HG02981 (cell line): ENCODE results near the gene MYT1.
"Not testable (repeated sequence)": the region's sequence is repeated elsewhere in the genome, so short reads cannot be mapped to it uniquely, and the experiment has no call there.

Experiments
- ATAC-seq: cut with Tn5 transposase; IDR thresholded peaks from one replicate; pipeline ENCODE4 v1.9.1; 2021; ENCODE audit warnings: mild to moderate bottlenecking, moderate library complexity; ENCODE audit not compliant: unreplicated experiment

MYT1 gene

GRCh38 chr20:64258071-64258823 lies 94.0 kb downstream of the MYT1 start:
- no peak for ATAC-seq

GRCh38 chr20:64260239-64260638 lies 96.0 kb downstream of the MYT1 start:
- no peak for ATAC-seq

- ATAC-seq, result no peak
These were observed 96.9 kb downstream of the MYT1 start for GRCh38 chr20:64261138-64261537.

DNA sequence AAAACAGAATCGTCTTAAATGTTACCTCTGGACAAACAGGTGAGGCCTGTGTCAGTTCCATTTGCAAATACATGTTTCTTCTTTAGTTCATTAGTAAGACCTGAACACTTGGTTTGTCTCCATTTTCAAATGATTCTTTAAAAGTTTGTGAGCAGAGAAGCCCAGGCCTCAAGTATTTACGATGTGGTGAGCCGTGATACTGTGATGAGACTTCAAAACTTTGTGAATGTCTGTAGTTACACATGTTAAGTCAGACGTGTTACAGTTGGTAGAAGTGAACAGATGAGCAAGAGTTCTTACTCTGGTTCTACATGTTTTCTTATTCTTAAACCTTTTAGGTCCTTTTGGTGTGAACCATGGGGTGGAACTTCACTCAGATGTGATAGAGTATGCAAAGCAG lies 99.8 kb downstream of the MYT1 start:
- no peak for ATAC-seq

GRCh38 chr20:64265201-64265600 lies 100.9 kb downstream of the MYT1 start:
- no peak for ATAC-seq

DNA sequence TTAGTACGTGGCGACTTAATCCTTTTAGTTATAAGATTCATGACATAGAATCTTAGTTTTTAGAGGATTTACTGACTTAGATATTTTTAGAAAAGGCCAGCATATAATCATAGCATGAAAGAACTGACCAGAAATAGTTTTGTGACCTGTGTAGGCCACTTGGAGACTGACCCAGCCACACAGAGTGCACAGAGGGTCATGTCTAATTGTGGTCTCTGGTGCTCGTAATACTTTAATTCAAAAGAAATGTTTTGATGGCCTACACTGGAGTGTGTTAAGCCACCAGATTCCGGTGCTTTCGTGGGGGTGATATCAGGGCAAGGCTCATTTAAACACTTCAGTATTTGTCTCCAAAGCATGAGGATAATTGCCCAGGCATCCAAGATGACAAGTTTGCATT lies 102.7 kb downstream of the MYT1 start:
- ATAC-seq, result no peak

- ATAC-seq, result no peak
These were observed 103.9 kb downstream of the MYT1 start for GRCh38 chr20:64268174-64268573.

DNA sequence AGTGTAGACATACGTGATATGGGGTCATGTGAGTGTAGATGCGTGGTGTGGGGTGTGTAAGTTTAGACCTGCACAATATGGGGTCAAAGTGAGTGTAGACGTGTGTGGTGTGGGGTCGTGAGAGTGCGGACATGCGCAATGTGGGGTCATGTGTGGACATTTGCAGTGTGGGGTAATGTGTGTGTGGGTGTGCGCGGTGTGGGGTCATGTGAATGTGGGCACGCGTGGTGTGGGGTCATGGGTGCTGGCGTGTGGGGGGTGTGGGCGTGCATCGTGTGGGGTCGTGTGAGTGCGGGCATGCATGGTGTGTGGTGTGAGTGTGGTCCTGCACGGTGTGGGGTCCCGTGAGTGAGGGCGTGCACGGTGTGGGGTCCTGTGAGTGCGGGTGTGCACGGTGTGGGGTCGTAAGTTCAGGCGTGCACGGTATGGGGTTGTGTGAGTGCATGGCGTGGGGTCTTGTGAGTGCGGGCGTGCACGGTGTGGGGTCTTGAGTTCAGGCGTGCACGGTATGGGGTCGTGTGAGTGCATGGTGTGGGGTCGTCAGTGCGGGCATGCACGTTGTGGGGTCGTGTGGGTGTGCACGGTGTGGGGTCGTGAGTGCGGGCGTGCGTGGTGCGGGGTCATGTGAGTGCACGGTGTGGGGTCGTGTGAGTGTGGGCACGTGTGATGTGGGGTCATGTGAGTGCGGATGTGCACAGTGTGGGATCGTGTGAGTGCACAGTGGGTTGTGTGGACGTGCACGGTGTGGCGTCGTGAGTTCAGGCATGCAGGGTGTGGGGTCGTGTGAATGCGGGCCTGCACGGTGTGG lies 105.6 kb downstream of the MYT1 start:
- no peak for ATAC-seq

DNA sequence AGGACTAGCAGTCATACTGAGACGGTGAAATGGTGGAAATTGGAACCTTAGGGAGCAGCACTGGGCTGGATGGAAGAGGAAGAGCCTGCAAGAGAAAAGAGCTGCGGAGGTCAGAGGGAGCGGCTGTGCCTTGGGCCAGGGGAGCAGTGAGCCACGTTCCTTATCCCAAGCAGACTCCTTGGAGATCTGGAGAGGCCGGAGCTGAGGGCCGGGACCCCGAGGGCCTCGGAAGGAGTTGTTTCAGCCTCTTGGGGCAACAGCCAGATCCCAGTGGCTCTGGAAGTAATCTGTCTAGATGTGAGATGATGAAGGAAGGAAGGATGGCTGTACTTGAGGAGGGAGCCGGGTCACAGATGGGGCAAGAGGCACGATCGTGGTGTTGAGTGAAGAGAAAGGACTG lies 107.4 kb downstream of the MYT1 start:
- ATAC-seq, result no peak

DNA sequence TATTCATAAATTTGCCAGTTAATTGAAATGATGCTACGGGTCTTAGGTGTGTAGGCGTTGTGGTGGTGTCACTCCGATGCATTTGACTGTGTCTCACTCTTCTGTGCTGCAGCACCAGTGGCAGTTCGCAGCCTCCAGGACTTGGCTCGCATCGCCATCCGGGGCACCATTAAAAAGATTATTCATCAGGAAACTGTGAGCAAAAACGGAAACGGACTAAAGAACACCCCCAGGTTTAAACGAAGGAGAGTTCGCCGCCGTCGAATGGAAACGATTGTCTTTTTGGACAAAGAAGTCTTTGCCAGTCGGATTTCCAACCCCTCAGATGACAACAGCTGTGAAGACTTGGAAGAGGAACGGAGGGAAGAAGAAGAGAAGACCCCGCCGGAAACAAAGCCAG lies 108.9 kb downstream of the MYT1 start:
- no peak for ATAC-seq

- ATAC-seq, result no peak
These were observed 112.6 kb downstream of the MYT1 start for GRCh38 chr20:64276817-64277216.

DNA sequence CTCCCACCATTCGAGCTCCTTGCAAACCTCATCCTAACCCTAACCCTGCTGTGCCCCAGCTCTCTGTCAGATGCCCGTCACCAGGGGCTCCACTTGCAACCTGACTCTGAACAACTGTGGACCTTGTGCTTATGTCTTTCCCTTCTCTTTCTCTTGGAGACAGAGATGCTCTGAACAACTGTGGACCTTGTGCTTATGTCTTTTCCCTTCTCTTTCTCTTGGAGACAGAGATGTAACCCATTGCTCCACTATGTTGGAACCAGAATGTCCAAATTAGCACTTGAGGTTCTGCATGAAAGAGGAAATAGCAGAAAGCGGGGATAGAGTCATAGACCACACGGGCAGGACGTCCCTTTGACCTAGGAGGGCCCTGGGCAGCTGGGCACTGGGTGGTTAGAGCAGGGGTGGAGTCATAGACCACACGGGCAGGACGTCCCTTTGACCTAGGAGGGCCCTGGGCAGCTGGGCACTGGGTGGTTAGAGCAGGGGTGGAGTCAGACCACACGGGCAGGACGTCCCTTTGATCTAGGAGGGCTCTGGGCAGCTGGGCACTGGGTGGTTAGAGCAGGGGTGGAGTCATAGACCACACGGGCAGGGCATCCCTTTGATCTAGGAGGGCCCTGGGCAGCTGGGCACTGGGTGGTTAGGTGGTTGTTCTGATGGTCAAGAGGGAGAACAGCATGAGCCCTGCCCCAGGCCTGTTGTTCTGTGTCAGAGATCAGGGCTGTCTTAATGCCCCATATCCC lies 113.5 kb downstream of the MYT1 start:
- ATAC-seq, result no peak

DNA sequence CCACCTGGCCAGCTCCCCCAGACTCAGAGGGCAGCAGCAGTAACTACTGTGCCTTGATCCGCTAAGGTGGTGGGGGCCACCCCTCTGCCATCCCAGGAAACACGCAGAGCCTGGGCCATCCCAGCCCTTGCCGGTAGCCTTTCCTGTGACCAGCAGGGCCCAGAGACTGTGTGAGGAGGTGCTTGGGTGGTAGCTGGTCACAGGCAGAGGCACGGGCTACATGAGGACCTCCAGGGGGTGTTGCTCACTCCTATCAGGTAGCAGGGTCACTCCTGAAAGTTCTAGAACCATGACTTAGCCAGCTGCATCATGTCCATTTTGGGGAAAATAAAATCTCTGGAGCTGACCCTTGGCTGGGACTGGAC lies 114.0 kb downstream of the MYT1 start:
- no peak for ATAC-seq

- ATAC-seq, result no peak
These were observed 115.7 kb downstream of the MYT1 start for GRCh38 chr20:64279826-64280459.

GRCh38 chr20:64280460-64280843 lies 116.2 kb downstream of the MYT1 start:
- no peak for ATAC-seq

- ATAC-seq, result no peak
These were observed 119.4 kb downstream of the MYT1 start for GRCh38 chr20:64283646-64284045.

DNA sequence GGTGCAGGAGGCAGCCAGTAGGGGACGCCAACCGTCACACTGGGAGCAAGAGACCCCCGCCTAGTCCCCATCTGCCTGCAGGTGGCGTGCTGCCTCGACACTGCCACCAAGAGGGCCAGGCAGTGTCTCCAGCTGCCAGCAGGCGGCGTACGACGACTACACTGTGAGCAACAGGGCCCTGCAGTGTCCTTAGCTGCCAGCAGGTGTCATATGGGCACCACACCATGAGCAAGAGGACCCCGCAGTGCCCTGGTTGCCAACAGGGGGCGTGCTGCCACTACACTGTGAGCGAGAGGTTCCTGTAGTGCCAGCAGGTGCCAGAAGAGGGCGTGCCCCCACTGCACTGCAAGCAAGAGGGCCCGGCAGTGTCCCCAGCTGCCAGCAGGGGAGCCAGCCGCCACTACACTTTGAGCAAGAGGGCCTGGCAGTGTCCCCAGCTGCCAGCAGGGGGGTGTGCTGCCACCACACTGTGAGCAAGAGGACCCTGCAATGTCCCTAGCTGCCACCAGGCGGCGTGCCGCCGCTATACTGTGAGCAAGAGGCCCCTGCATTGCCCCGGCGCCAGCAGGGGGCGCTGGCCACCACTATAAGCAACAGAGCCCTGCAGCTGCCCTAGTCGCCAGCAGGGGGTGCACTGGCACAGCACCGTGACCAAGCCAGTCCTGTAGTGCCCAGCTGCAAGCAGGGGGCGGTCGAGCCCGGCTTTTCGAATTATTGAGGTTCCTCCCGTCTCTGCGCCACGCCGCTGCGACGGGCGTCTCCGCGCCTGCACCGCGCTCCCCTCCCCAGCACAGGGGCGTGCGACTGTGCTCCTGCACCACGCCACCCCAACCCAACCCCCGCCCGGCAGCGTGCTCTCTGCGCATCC lies 121.6 kb downstream of the MYT1 start:
- peak; percentile 86 for ATAC-seq

DNA sequence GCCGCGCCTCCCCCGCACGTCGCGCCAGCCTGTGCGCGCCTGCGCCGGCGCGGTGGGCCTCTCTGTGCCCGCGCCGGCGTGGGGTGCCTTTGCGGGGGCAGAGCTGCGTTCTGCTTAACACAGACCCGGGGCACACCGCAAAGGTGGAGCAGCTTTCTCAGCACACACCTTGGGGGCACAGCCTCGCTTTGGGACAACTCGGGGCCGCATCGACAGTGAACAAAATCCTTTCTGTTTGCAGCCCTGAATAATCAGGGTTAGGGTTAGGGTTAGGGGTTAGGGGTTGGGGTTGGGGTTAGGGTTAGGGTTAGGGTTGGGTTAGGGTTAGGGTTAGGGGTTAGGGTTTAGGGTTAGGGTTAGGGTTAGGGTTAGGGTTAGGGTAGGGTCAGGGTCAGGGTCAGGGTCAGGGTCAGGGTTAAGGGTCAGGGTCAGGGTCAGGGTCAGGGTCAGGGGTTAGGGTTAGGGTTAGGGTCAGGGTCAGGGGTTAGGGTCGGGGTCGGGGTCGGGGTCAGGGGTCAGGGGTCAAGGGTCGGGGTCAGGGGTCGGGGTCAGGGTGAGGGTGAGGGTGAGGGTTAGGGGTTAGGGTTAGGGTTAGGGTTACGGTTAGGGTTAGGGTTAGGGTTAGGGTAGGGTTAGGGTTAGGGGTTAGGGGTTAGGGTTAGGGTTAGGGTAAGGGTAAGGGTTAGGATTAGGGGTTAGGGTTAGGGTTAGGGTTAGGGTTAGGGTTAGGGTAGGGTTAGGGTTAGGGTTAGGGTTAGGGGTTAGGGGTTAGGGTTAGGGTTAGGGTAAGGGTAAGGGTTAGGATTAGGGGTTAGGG lies 122.4 kb downstream of the MYT1 start:
- ATAC-seq, result not testable (repeated sequence)

GRCh38 chr20:64287264-64287590 lies 123.0 kb downstream of the MYT1 start:
- not testable (repeated sequence) for ATAC-seq
